ENCODE results near the gene GIPC3. TPM values are rescaled to one million over a fixed set of nuclear protein-coding genes. Genes with fewer than 3 reads are reported as not detected.

GIPC3 gene
- total and polyA plus RNA-seq, 7 donors, result under 0.01 to 1.0 (median 0.83) TPM; not detected in 4

GRCh38 chr19:3589439-3589838 lies 4.2 kb downstream of the GIPC3 start:
- H3K27me3 ChIP-seq, result peaks cover 16 to 25% (median 19%) of the 10 kb centered on the region in 3 donors
- no peak for DNase-seq
- no peaks in the 10 kb centered on the region for H3K9me3 ChIP-seq
- no peaks in the 10 kb centered on the region for H3K36me3 ChIP-seq
- peaks cover 0 to 25% (median 23%) of the 10 kb centered on the region in 4 donors for H3K4me1 ChIP-seq
- intact Hi-C loops (cut with DNase I), result no loop called here
- WGBS, 2 donors, result 81 to 88% methylated on average over 11 of the region's 11 CpGs
- H3K4me3 ChIP-seq, result no peak overlapping the region
- TF ChIP-seq EP300 (IDR thresholded peaks at IDR 0.05) (no peak), POLR2A (IDR thresholded peaks at IDR 0.05) (no peak), POLR2AphosphoS5 (IDR thresholded peaks at IDR 0.05) (no peak)
- TF ChIP-seq, protein P1, sequence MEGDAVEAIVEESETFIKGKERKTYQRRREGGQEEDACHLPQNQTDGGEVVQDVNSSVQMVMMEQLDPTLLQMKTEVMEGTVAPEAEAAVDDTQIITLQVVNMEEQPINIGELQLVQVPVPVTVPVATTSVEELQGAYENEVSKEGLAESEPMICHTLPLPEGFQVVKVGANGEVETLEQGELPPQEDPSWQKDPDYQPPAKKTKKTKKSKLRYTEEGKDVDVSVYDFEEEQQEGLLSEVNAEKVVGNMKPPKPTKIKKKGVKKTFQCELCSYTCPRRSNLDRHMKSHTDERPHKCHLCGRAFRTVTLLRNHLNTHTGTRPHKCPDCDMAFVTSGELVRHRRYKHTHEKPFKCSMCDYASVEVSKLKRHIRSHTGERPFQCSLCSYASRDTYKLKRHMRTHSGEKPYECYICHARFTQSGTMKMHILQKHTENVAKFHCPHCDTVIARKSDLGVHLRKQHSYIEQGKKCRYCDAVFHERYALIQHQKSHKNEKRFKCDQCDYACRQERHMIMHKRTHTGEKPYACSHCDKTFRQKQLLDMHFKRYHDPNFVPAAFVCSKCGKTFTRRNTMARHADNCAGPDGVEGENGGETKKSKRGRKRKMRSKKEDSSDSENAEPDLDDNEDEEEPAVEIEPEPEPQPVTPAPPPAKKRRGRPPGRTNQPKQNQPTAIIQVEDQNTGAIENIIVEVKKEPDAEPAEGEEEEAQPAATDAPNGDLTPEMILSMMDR (IDR thresholded peaks at IDR 0.05), result no peak
- H3K27ac ChIP-seq, result no peak overlapping the region

GRCh38 chr19:3589949-3590348 lies 4.7 kb downstream of the GIPC3 start:
- TF ChIP-seq POLR2AphosphoS5 (IDR thresholded peaks at IDR 0.05), result no peak
- TF ChIP-seq EP300 (IDR thresholded peaks at IDR 0.05), result no peak
- TF ChIP-seq, protein P1 (IDR thresholded peaks at IDR 0.05), result no peak
- TF ChIP-seq POLR2A (IDR thresholded peaks at IDR 0.05), result no peak
- Histone ChIP-seq H3K4me1 (peaks cover 0 to 24% (median 23%) of the 10 kb centered on the region in 4 donors), H3K27me3 (peaks cover 15 to 20% (median 16%) of the 10 kb centered on the region in 3 donors), H3K9me3 (no peaks in the 10 kb centered on the region), H3K27ac (no peak overlapping the region), H3K36me3 (no peaks in the 10 kb centered on the region), H3K4me3 (no peak overlapping the region)
- intact Hi-C loops (cut with DNase I), result no loop called here
- DNase-seq, result no peak
- 94 to 96% methylated on average over 22 of the region's 22 CpGs for WGBS, 2 donors

GRCh38 chr19:3590991-3591659 lies 5.8 kb downstream of the GIPC3 start:
- H3K9me3 ChIP-seq, result no peaks in the 10 kb centered on the region
- intact Hi-C loops (cut with DNase I), result no loop called here
- no peak for DNase-seq
- peaks cover 3 to 8% (median 5%) of the 10 kb centered on the region in 3 donors for H3K27me3 ChIP-seq
- no peak overlapping the region for H3K27ac ChIP-seq
- H3K36me3 ChIP-seq, result no peaks in the 10 kb centered on the region
- H3K4me1 ChIP-seq, result peaks cover 0 to 12% (median 12%) of the 10 kb centered on the region in 4 donors
- 90 to 92% methylated on average over 8 of the region's 8 CpGs for WGBS, 2 donors
- TF ChIP-seq, protein P1 (IDR thresholded peaks at IDR 0.05), result no peak
- TF ChIP-seq POLR2A (IDR thresholded peaks at IDR 0.05) (no peak), POLR2AphosphoS5 (IDR thresholded peaks at IDR 0.05) (no peak), EP300 (IDR thresholded peaks at IDR 0.05) (no peak)
- H3K4me3 ChIP-seq, result no peak overlapping the region

DNA sequence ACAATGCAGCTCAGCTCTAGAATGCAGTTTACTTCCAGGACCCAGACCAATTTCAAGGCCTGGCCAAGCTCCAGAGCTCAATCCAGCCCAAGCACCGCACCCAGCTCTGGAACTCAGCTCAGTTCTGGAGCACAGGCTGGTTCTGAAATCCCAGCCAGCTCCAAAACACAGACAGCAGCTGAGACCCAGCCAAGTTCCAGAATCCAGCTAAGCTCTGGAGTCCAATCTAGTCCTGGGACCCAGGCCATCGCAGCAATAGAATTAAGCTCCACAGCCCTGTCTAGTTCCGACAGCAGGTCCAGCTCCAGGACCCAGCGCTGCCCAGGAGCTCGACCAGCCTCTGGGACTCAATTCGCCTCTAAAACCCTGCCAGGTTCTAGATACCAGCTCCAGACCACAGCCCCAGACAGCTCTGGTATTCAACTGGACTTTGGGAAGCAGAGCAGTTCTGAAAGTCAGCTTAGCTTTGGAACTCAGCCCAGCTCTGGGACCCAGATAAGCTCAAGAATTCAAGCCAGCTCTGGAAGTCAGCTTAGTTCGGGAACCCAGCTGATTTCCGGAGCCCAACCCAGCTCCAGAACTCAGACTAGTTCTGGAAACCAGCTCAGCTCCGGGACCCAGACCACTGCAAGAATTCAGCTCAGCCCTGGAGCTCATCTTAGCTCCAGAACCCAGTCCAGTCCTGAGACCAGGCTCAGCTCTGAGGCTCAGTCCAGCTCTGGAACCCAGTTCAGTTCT lies 6.8 kb downstream of the GIPC3 start:
- DNase-seq, result no peak
- Histone ChIP-seq H3K27me3 (no peaks in the 10 kb centered on the region), H3K27ac (no peak overlapping the region), H3K4me3 (no peak overlapping the region), H3K4me1 (peaks cover 0 to 3% (median 3%) of the 10 kb centered on the region in 4 donors), H3K36me3 (no peaks in the 10 kb centered on the region), H3K9me3 (no peaks in the 10 kb centered on the region)
- 89 to 91% methylated on average over 9 of the region's 9 CpGs for WGBS, 2 donors
- TF ChIP-seq POLR2AphosphoS5 (IDR thresholded peaks at IDR 0.05) (no peak), EP300 (IDR thresholded peaks at IDR 0.05) (no peak), POLR2A (IDR thresholded peaks at IDR 0.05) (no peak)
- intact Hi-C loops (cut with DNase I), result no loop called here

DNA sequence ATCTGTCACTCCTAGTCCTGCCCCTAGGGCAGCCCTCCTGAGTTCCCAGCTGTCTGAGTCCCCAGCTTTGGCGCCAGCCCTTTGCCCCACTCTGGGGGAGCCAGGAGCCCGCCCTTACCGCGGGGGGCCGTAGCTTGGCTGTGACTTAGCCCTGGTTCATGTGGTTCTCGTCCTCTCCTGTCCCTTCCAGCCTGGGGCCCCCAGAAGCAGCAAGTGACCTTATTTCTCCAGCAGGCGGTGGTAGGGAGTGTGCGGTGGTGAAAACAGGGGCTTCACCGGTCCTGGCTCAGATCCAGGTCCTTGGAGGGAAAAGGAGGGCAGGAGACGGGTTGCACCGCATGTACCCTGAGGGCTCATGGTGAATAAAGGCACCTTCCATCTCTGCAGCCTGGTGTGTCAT lies 7.9 kb downstream of the GIPC3 start:
- Histone ChIP-seq H3K4me3 (no peak overlapping the region), H3K36me3 (no peaks in the 10 kb centered on the region), H3K4me1 (no peaks in the 10 kb centered on the region), H3K27me3 (no peaks in the 10 kb centered on the region), H3K9me3 (no peaks in the 10 kb centered on the region), H3K27ac (no peak overlapping the region)
- no peak for DNase-seq
- WGBS, 2 donors, result 37 to 51% methylated on average over 11 of the region's 11 CpGs
- TF ChIP-seq POLR2A (IDR thresholded peaks at IDR 0.05) (no peak), EP300 (IDR thresholded peaks at IDR 0.05) (no peak), POLR2AphosphoS5 (IDR thresholded peaks at IDR 0.05) (no peak)
- TF ChIP-seq, protein P1 (IDR thresholded peaks at IDR 0.05), result no peak
- intact Hi-C loops (cut with DNase I), result no loop called here
